SIG-M5 treated with dmso at 0.1 percent for 504 hours (cell line): ENCODE data around the gene TMCC3.
"Not testable (repeated sequence)": the region's sequence is repeated elsewhere in the genome, so short reads cannot be mapped to it uniquely, and the experiment has no call there.

ENCODE experiments used
- DNase-seq: peaks from one replicate; lab custom pipeline; 2025; ENCODE audit not compliant: unreplicated experiment; lab: John Stamatoyannopoulos, UW

Gene TMCC3

DNA sequence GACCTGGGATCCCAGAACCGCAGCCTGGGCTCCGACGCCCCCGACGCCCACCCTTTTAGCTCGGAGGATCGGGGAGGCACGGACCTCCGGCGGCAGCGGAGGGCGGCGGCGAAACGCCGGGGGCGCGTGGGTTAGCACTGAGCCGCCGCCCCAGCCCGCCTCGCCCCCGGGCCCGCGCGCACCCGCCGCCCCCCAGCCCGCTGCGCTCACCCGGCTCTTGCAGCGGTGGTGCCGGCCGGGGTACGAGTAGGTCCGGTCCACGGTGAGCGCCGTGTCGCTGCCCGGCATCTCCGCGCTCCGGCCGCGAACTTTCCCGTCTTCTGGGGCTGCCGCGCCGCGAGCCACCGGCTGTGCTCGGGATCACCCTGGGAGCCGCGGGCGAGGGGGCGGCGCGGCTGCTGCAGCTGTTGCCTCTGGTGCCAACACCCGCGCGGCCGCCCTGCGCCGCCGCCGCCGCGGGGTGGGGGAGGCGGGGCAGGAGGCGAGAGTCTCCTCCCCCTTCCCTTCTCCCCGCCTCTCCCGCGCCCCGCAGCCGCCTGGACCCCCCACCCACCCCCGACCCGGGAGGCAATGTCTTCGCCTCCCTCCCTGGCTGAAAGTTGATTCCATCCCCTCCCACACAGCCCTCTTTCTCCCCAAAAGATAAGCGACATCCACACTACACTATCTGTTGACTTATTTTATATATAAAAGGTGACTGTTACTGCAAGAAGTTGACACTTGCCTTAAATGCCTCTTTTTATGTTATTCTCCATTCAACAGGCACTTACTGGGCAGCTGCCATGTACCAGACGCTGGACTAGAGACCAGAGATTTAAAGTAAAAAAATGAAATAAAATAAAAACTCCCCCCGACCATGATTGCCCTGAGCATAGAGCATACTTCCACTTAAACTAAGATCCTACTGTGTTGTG, at the start of gene TMCC3:
Gene TMCC3 (minus strand): TSS at position 415 of the 914 bp plus-strand sequence. CDS start 127 bp downstream, at position 288.
- DNase-seq = no peak

DNA sequence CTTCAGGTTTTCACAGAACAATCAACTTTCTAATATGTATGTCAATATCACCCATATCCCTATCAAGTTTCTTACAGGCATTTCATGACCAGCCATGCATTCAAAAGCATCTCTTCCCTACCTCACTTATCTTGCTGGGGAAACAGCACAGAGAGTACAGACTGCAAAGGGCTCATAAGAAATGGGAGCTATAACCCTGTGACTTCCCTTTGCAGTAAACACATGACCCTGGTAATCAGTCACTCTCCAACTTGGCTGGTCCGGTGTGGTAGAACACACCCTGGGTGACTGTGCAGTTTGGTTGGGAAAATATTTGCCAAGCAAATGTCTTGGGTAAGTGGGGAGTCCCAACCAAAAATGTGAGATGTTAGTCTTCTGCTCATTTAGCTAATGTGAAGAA, 49.4 kb upstream of the TMCC3 start:
- no peak for DNase-seq

GRCh38 chr12:94698578-94698977, 48.2 kb upstream of the TMCC3 start:
- DNase-seq = no peak

- DNase-seq = no peak
Measured at GRCh38 chr12:94697631-94698030, 47.3 kb upstream of the TMCC3 start.

DNA sequence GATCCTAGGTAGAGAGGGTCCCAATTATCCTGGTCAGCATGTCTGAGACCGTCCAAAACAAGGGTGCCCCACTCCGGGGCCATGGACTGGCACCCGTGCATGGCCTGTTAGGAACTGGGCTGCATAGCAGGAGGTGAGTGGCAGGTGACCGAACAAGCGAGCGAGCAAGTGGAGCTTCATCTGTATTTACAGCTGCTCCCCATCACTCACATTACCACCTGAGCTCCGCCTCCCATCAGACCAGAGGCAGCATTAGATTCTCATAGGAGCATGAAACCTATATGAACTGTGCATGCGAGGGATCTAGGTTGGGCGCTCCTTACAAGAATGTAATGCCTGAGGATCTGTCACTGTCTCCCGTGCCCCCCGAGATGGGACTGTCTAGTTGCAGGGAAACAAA, 44.4 kb upstream of the TMCC3 start:
- no peak for DNase-seq

DNA sequence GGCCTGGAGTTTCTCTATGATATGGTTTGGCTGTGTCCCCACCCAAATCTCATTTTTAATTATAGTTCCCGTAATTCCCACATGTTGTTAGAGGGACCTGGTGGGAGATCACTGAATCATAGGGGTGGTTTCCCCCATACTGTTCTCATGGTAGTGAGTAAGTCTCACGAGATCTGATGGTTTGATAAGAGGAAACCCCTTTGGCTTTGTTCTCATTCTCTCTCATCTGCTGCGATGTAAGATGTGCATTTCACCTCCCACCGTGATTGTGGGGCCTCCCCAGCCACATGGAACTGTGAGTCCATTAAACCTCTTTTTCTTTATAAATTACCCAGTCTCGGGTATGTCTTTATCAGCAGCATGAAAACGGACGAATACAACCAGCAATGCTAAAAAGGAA, 42.5 kb upstream of the TMCC3 start:
- not testable (repeated sequence) for DNase-seq

- no peak for DNase-seq
Measured at GRCh38 chr12:94690198-94690771, 39.9 kb upstream of the TMCC3 start.

- no peak for DNase-seq
Measured at GRCh38 chr12:94689646-94690036, 39.3 kb upstream of the TMCC3 start.

- peak; percentile 86 for DNase-seq
Measured at GRCh38 chr12:94689002-94689645, 38.8 kb upstream of the TMCC3 start.

DNA sequence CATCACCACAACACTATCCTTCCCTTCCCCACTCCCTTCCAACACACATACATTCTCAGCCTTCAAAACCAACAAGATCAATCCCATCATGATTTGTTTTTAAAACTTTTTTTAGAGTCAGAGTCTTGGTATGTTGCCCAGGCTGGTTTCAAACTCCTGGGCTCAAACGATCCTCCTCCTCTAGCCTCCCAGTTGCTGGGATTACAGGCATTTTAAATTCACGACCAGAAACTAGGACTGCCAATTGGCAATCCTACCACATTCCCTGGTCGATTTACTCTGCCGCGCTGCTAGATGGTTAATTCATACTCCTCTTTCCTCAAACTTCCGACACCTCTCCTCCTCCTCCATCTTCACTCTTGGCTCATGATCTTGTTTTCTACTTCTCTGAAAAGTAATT, 37.5 kb upstream of the TMCC3 start:
- no peak for DNase-seq

DNA sequence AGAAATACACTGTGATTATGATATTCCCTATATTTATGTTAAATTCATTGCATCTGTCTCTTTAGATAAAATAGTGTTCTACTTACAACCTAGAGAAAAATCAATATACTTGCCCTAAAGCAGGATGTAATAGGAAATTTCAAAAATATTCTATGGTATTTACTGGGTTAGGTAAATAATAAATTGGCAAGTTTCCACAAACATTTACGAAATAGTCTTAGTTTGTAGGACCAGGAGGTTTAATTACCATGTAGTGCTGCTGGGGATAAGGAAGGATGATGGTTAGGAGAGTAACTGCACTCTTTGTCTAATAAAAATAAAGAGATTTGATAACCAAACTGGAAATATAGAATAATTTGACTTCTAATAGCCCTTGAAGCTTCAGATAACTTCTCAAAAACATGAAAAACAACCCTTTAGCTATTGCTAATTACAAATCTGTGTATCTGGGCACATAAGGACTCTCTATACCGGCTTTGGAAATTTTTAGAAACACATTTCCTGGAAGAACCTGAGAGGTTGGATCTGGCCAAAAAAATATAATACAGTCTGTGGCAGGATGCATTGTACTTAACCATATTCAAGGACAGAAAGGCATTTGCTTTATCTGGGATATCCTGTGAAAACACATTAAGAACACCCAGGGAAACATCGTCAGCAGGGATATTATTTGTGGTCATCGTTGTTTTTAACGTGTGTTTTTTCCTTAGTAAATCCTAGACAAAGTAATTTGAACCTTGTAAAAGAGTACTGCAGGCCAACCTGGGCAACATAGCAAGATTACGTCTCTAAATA, 36.7 kb upstream of the TMCC3 start:
- DNase-seq = no peak

DNA sequence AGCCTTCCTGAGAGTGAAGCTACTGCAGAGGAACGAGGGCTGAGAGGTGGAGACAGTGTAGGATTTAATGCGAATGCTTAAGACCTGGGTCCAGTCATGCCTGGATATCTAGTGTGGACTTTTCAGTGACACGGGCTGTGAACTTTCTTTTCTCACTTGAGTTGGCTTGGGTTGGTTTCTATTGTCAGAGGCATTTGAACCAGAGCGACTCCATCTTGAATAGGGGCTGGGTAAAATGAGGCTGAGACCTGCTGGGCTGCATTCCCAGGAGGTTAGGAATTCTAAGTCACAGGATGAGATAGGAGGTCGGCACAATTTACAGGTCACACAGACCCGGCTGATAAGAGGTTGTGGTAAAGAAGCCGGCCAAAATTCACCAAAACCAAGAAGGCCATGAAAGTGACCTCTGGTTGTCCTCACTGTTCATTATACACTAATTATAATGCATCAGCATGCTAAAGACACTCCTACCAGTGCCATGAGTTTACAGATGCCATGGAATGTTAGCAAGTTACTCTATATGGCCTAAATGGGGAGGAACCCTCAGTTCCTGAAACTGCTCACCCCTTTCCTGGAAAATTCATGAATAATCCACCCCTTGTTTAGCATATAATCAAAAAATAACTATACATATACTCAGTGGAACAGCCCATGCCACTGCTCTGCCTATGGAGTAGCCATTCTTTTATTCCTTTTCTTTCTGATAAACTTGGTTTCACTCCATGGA, 34.2 kb upstream of the TMCC3 start:
- DNase-seq = no peak

- DNase-seq = no peak
Measured at GRCh38 chr12:94679554-94680195, 29.3 kb upstream of the TMCC3 start.

DNA sequence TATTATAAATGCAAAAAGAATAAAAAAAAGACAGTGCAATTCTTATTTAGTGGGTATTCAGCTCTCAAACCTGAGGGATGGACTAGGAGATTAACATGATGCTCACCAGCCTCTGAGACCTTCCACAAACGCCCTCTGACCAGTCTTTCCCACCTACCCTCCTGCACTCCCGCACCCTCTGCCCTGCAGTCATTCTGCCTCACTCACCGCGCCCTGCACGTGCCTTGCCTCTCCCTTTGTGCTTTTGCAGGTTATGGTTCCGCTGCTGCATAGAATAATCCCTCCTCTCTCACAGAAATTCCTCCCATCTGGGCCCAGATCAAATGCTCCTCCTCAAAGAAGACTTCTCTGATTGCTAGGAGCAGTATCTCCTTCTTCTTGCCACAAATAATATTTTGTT, 28.5 kb upstream of the TMCC3 start:
- DNase-seq = no peak

DNA sequence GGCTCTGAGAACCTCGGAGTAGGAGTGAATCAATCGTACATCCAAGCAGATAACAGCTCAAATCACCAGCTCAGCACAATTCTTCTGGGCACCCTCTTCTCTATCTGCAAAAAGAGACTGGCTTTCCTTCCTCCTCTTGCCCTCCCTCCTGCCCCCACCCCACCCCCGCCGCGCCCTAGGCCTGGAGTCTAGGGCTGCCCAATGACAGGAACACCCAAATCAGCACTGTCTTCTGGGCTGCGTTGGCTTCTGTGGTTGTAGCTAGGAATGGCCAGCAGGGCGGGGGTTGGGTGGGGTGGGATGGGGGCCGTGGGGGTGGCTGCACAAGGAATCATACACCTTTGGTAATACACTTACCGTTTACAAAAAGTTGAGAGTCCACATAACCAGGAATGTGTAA, 28.0 kb upstream of the TMCC3 start:
- DNase-seq = no peak

DNA sequence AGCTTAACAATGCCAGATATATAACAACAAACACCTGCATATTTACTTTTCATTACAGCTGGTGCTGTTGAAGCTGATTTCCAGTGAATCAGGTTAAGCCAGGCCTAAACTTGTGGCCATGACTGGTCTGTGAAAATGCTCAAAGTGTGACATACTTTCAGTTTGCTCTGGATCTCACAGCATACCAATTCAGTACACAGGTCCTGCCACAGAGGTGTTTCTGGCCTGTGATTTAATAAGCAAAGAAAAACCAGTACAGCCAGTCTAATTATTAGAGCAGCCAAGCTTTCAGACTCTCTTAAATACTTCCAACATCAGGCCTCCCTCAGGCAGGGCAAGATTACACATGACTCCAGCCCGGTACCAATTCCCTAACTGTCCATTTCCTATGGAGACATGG, 27.4 kb upstream of the TMCC3 start:
- DNase-seq = peak; percentile 46

DNA sequence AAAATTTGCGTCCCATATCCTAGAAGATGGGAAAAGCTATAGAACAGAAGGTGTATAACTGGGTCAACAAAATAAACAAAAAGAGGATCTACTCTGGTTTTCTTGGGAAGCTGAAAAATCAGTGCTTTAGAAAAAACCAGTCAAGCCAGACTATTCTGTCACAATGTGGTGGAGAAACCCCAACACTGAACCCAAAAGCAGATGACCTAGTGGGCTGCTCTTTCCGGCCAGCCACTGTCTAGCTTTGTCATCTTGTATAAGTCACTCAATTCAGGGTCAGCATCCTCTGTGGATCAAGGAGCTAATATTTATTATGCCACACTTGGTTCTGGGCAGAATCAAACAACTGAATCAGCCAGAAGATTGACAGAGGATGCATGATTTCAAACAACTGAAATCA, 26.6 kb upstream of the TMCC3 start:
- DNase-seq = no peak

- peak; percentile 90 for DNase-seq
Measured at GRCh38 chr12:94676031-94676641, 25.8 kb upstream of the TMCC3 start.

DNA sequence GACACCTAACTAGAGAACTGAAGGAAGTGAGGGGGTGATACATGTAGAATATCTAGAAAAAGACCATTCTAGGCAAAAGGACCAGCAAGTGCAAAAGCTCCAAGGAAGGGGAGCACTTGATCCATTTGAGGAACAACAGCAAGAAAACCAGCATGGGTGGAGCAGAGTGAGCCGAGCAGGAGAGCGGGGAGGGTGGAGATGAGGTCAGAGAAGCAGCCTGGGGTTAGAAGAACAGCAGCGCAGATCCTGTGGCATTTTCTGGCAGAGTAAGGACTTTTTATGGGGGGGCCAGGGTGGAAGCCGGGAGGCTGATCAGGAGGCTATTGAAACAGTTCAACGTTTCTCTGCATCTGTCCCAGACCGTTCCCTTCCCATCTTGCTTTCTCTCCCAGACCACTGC, 24.5 kb upstream of the TMCC3 start:
- DNase-seq = peak; percentile 4

DNA sequence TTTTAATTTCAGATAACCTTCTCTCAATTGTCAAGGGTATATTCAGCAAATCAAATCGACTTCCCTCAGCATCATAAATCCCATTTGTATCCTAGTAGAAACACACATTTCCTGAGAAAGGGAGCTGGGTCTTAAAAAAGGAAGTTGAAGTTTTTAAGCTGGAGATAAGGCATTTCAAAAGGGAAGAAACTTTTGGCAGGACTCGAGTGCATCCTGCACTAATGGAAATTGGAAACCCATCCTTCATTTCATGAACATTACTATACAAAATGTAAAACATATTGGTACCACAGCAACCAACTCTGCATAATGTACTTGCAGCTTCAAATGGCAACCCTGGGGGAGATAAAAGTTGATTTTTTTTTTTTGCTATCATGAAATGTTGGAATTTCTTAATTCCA, 23.7 kb upstream of the TMCC3 start:
- no peak for DNase-seq
